SK-N-SH (cell line): ENCODE results near the gene ACBD6. TPM values are rescaled to one million over a fixed set of nuclear protein-coding genes. Genes with fewer than 3 reads are reported as not detected.

Experiments used
- CTCF ChIA-PET: fragments of 300-600, 350-600 bp; formaldehyde crosslinking; extraction: SDS; loops from one replicate; lab custom pipeline; 2021; lab: Yijun Ruan, JAX
- POLR2A ChIA-PET: fragments of 350-600 bp; sonication (Branson Sonifier 250); formaldehyde crosslinking; extraction: SDS; loops from one replicate; lab custom pipeline; 2020; ENCODE audit warnings: antibody characterized with exemption, inconsistent platforms; lab: Yijun Ruan, JAX
- DNase-seq: peaks from one replicate; pipeline ENCODE4 v3.0.0; 2012
- H2AFZ ChIP-seq: fragments of 200-600 bp; sonication (generic); 2 replicates; pipeline ENCODE4 v1.8.1; 2016; ENCODE audit warnings: antibody characterized with exemption, mild to moderate bottlenecking, low read depth
- H3F3A ChIP-seq: fragments of 200-600 bp; sonication (generic); replicated peaks from 2 replicates; pipeline ENCODE3; 2016; ENCODE audit warnings: antibody characterized with exemption, mild to moderate bottlenecking; ENCODE audit not compliant: insufficient read depth
- H3K27ac ChIP-seq, 2 experiments: fragments of 200-500 bp in 1 of 2; fragments of 200-600 bp in 1 of 2; sonication (Bioruptor generic) in 1 of 2; sonication (generic), shearing (Covaris generic) in 1 of 2; 2 replicates each; pipeline versions ENCODE4 v1.5.1 to v1.6.1; 2014 to 2016; ENCODE audit warnings: low read depth in 2 of 2, inconsistent platforms in 1 of 2, low read length in 1 of 2, mild to moderate bottlenecking in 1 of 2, mixed read lengths in 1 of 2
- H3K27me3 ChIP-seq: fragments of 200-600 bp; sonication (generic), shearing (Covaris generic); 2 replicates; pipeline ENCODE4 v1.6.1; 2016; ENCODE audit warnings: mixed run types; ENCODE audit not compliant: insufficient read depth
- H3K36me3 ChIP-seq, 2 experiments: fragments of 200-500 bp in 1 of 2; fragments of 200-600 bp in 1 of 2; sonication (Bioruptor generic) in 1 of 2; sonication (generic) in 1 of 2; replicated peaks in 1 of 2; 2 replicates each; pipeline versions ENCODE3 to v1.5.1; 2014 to 2016; ENCODE audit warnings: low read length in 1 of 2, mild to moderate bottlenecking in 1 of 2; ENCODE audit not compliant: insufficient read depth in 2 of 2, control insufficient read depth in 1 of 2
- H3K4me1 ChIP-seq, 2 experiments: fragments of 200-500 bp in 1 of 2; fragments of 200-600 bp in 1 of 2; sonication (Bioruptor generic) in 1 of 2; sonication (generic), shearing (Covaris generic) in 1 of 2; 2 replicates each; pipeline versions ENCODE4 v1.5.1 to v1.6.1; 2014 to 2016; ENCODE audit warnings: low read depth in 1 of 2, low read length in 1 of 2, mixed run types in 1 of 2; ENCODE audit not compliant: insufficient read depth in 2 of 2, control insufficient read depth in 1 of 2
- H3K4me2 ChIP-seq: fragments of 200-600 bp; sonication (generic), shearing (Covaris generic); 2 replicates; pipeline ENCODE4 v1.6.1; 2017; ENCODE audit warnings: mixed run types
- H3K4me3 ChIP-seq, 2 experiments: fragments of 200-500 bp in 1 of 2; fragments of 200-600 bp in 1 of 2; sonication (Bioruptor generic) in 1 of 2; sonication (generic), shearing (Covaris generic) in 1 of 2; 2 replicates each; pipeline versions ENCODE4 v1.5.1 to v1.8.1; 2014 to 2016; ENCODE audit warnings: low read depth in 2 of 2, inconsistent platforms in 1 of 2, low read length in 1 of 2, mild to moderate bottlenecking in 1 of 2, mixed read lengths in 1 of 2, moderate library complexity in 1 of 2
- H3K79me2 ChIP-seq: fragments of 200-600 bp; sonication (generic); 2 replicates; pipeline ENCODE4 v1.8.1; 2017; ENCODE audit warnings: mild to moderate bottlenecking; ENCODE audit not compliant: insufficient read depth
- H3K9ac ChIP-seq: fragments of 200-600 bp; sonication (generic); 2 replicates; pipeline ENCODE4 v1.6.1; 2017; ENCODE audit warnings: mixed run types
- H3K9me2 ChIP-seq: fragments of 200-600 bp; sonication (generic); 2 replicates; pipeline ENCODE4 v1.6.1; 2017; ENCODE audit warnings: mixed run types
- H3K9me3 ChIP-seq: fragments of 200-600 bp; sonication (generic); 2 replicates; pipeline ENCODE4 v1.6.1; 2017; ENCODE audit warnings: mixed run types, mild to moderate bottlenecking, moderate library complexity
- H4K20me1 ChIP-seq: fragments of 200-600 bp; sonication (generic); 2 replicates; pipeline ENCODE4 v1.6.1; 2017; ENCODE audit warnings: mild to moderate bottlenecking, mixed run types; ENCODE audit not compliant: insufficient read depth
- CTCF ChIP-seq: fragments of 200-600 bp; sonication (generic); IDR thresholded peaks from 2 replicates; pipeline ENCODE4 v1.6.1; 2017; ENCODE audit warnings: antibody characterized with exemption, mild to moderate bottlenecking, moderate library complexity
- ELF1 ChIP-seq: IDR thresholded peaks from 2 replicates; pipeline ENCODE4 v1.4.0; 2012
- EP300 ChIP-seq, 2 experiments: IDR thresholded peaks; 2 replicates each; pipeline versions ENCODE4 v1.4.0 to v1.6.1; 2012; ENCODE audit warnings: borderline replicate concordance in 1 of 2, low read depth in 1 of 2, low read length in 1 of 2
- EZH2phosphoT487 ChIP-seq: fragments of 200-600 bp; sonication (generic); IDR thresholded peaks from 2 replicates; pipeline ENCODE4 v1.6.1; 2017; ENCODE audit warnings: low read depth, mixed run types, mild to moderate bottlenecking, antibody characterized with exemption, moderate library complexity, borderline replicate concordance
- FOXM1 ChIP-seq: IDR thresholded peaks from 2 replicates; pipeline ENCODE4 v1.4.0; 2012; ENCODE audit warnings: low read depth, mild to moderate bottlenecking
- GABPA ChIP-seq: IDR thresholded peaks from 2 replicates; pipeline ENCODE4 v1.4.0; 2012; ENCODE audit warnings: low read depth, mild to moderate bottlenecking
- IRF3 ChIP-seq: fragments of 150-350 bp; IDR thresholded peaks from 2 replicates; pipeline ENCODE4 v1.6.1; 2016; ENCODE audit warnings: mild to moderate bottlenecking, low read depth, low read length
- JUND ChIP-seq: IDR thresholded peaks from 2 replicates; pipeline ENCODE4 v1.4.0; 2012
- MEF2A ChIP-seq: IDR thresholded peaks from 2 replicates; pipeline ENCODE4 v1.4.0; 2012; ENCODE audit warnings: low read depth, borderline replicate concordance
- NRF1 ChIP-seq: IDR thresholded peaks from 2 replicates; pipeline ENCODE4 v1.6.1; 2012; ENCODE audit warnings: low read depth, mild to moderate bottlenecking, low read length
- POLR2AphosphoS5 ChIP-seq: IDR thresholded peaks from 2 replicates; pipeline ENCODE4 v1.6.1; 2012; ENCODE audit warnings: low read depth, low read length
- RAD21 ChIP-seq: IDR thresholded peaks from 2 replicates; pipeline ENCODE4 v1.6.1; 2012; ENCODE audit warnings: mild to moderate bottlenecking, low read length
- RXRA ChIP-seq: IDR thresholded peaks from 2 replicates; pipeline ENCODE4 v1.4.0; 2012; ENCODE audit warnings: low read depth, mild to moderate bottlenecking, borderline replicate concordance
- SIN3A ChIP-seq: IDR thresholded peaks from 2 replicates; pipeline ENCODE4 v1.6.1; 2012; ENCODE audit warnings: low read depth, mild to moderate bottlenecking, low read length, moderate library complexity, borderline replicate concordance
- TAF1 ChIP-seq: IDR thresholded peaks from 2 replicates; pipeline ENCODE4 v1.6.1; 2012; ENCODE audit warnings: low read depth, mild to moderate bottlenecking, low read length, moderate library complexity, borderline replicate concordance
- TCF12 ChIP-seq: IDR thresholded peaks from 2 replicates; pipeline ENCODE4 v1.4.0; 2012
- TEAD4 ChIP-seq: IDR thresholded peaks from 2 replicates; pipeline ENCODE4 v1.4.0; 2012; ENCODE audit warnings: mild to moderate bottlenecking, borderline replicate concordance; ENCODE audit not compliant: insufficient read depth
- USF1 ChIP-seq: IDR thresholded peaks from 2 replicates; pipeline ENCODE4 v1.4.0; 2012; ENCODE audit warnings: low read depth, borderline replicate concordance
- USF2 ChIP-seq: fragments of 150-350 bp; IDR thresholded peaks from 2 replicates; pipeline ENCODE4 v1.6.1; 2017; ENCODE audit warnings: antibody characterized with exemption, low read length, low read depth, borderline replicate concordance
- YY1 ChIP-seq: IDR thresholded peaks from 2 replicates; pipeline ENCODE4 v1.4.0; 2012; ENCODE audit warnings: low read depth, mild to moderate bottlenecking
- WGBS: methylation state at CpG from one replicate; pipeline ENCODE4 v1.1.6; 2017; ENCODE audit warnings: low lambda C conversion rate; 5-methylcytosine and 5-hydroxymethylcytosine counted together
- polyA plus RNA-seq, 3 experiments: library from polyadenylated mRNA; depleted of rRNA; stranded (reverse); fragments of >200 nt; gene quantifications; 2 replicates each; pipeline ENCODE4 v1.2.3, GENCODE V29; 2012

The ACBD6 gene
- polyA plus RNA-seq, 1 of the 3 experiments (the other 2 are of a cell fraction): 60.9 TPM

GRCh38 chr1:180274221-180274620 lies 228.2 kb downstream of the ACBD6 start:
- no peaks in the 10 kb centered on the region for H3K79me2 ChIP-seq
- H3K4me1 ChIP-seq: peaks cover 0 to 8% of the 10 kb centered on the region in 2 experiments; a peak in 1 of 4 replicates
- no peak for DNase-seq
- whole genome bisulfite sequencing: 94% methylated on average over 8 of the region's 11 CpGs
- no peaks in the 10 kb centered on the region for H4K20me1 ChIP-seq
- no peak overlapping the region for H3K9ac ChIP-seq
- no peak overlapping the region for H3K27ac ChIP-seq
- no peak overlapping the region for H2AFZ ChIP-seq
- CTCF ChIA-PET: interaction anchor here (0.8 to 1.8 kb wide), 4 partner anchors 16 to 106 kb away, joined by 3 to 6 read pairs (median 4); no protein-coding TSS in a partner anchor
- H3K4me3 ChIP-seq: no peak overlapping the region
- POLR2A ChIA-PET: no interaction called here
- no peaks in the 10 kb centered on the region for H3K9me2 ChIP-seq
- peaks cover 0 to 55% of the 10 kb centered on the region in 2 experiments for H3K36me3 ChIP-seq
- H3K4me2 ChIP-seq: no peak overlapping the region
- no peaks in the 10 kb centered on the region for H3F3A ChIP-seq
- no peaks in the 10 kb centered on the region for H3K27me3 ChIP-seq
- H3K9me3 ChIP-seq: no peaks in the 10 kb centered on the region
- TF ChIP-seq TCF12 (no peak), RAD21 (no peak), TAF1 (no peak), JUND (no peak), GABPA (no peak), POLR2AphosphoS5 (no peak), FOXM1 (no peak), TEAD4 (no peak), EZH2phosphoT487 (no peak), RXRA (no peak)

GRCh38 chr1:180273066-180273465 lies 229.3 kb downstream of the ACBD6 start:
- Histone ChIP-seq H3K4me2 (no peak overlapping the region), H3K27me3 (no peaks in the 10 kb centered on the region), H3F3A (no peaks in the 10 kb centered on the region), H3K79me2 (no peaks in the 10 kb centered on the region), H3K4me3 (no peak overlapping the region), H3K4me1 (peaks cover 0 to 2% of the 10 kb centered on the region in 2 experiments; a peak in 1 of 4 replicates), H3K9ac (no peak overlapping the region), H2AFZ (no peak overlapping the region), H3K27ac (no peak overlapping the region), H3K9me3 (no peaks in the 10 kb centered on the region), H3K36me3 (peaks cover 0 to 48% of the 10 kb centered on the region in 2 experiments), H3K9me2 (no peaks in the 10 kb centered on the region), H4K20me1 (no peaks in the 10 kb centered on the region)
- 95% methylated on average over 2 of the region's 2 CpGs for WGBS
- DNase-seq: no peak
- POLR2A ChIA-PET: no interaction called here
- TF ChIP-seq SIN3A (no peak), TEAD4 (no peak), USF2 (no peak), YY1 (no peak), NRF1 (no peak), USF1 (no peak), IRF3 (no peak), ELF1 (no peak), EP300 (IDR thresholded peaks at IDR 0.05; ENCODE audit: borderline replicate concordance in 1 of 2, low read depth in 1 of 2, low read length in 1 of 2) (no peak), POLR2AphosphoS5 (no peak), FOXM1 (no peak), MEF2A (no peak), CTCF (no peak), RAD21 (no peak), GABPA (no peak)
- TF ChIP-seq, all 33 proteins: peak for 0
- CTCF ChIA-PET: interaction anchor here (0.7 to 1.8 kb wide), 8 partner anchors 12 to 918 kb away, joined by 3 to 6 read pairs (median 3); no protein-coding TSS in a partner anchor
